ENCODE measurements around the gene TSTD2. TPM values are rescaled to one million over a fixed set of nuclear protein-coding genes. Genes with fewer than 3 reads are reported as not detected.

Gene TSTD2
- total RNA-seq, 2 experiments from 2014 or later, result 23.8 to 26.0 TPM

- TF ChIP-seq CTCF (IDR thresholded peaks at IDR 0.05), result no peak
- no peaks in the 10 kb centered on the region for H3K36me3 ChIP-seq (ENCODE audit: insufficient read depth, low read length)
- peaks cover 30% of the 10 kb centered on the region for H3K27me3 Mint-ChIP-seq
- H3K4me1 ChIP-seq (ENCODE audit: insufficient read depth, low read length), result no peaks in the 10 kb centered on the region
- H3K27me3 ChIP-seq (ENCODE audit: control insufficient read depth in 1 of 2, insufficient read depth in 2 of 2, low read length in 2 of 2), result peaks cover 0 to 4% of the 10 kb centered on the region in 2 experiments
- CTCF ChIA-PET, result no interaction called here
- no peaks in the 10 kb centered on the region for H3K9me3 ChIP-seq (ENCODE audit: control insufficient read depth in 1 of 2, insufficient read depth in 1 of 2, low read length in 2 of 2)
- no peak overlapping the region for H3K27ac Mint-ChIP-seq
- no peak overlapping the region for H3K4me3 ChIP-seq (ENCODE audit: low read length)
- no peak for ATAC-seq (ENCODE audit: poor library complexity)
- H3K9me3 Mint-ChIP-seq, result no peaks in the 10 kb centered on the region
- no peak for DNase-seq
- H3K4me1 Mint-ChIP-seq (ENCODE audit: low read depth), result peaks cover 6% of the 10 kb centered on the region
- POLR2A ChIA-PET, result no interaction called here
- no peaks in the 10 kb centered on the region for H3K36me3 Mint-ChIP-seq (ENCODE audit: low read depth)
- no peak overlapping the region for H3K27ac ChIP-seq (ENCODE audit: low read depth in 1 of 2, low read length in 2 of 2)
- H3K4me3 Mint-ChIP-seq, result no peak overlapping the region
- intact Hi-C loops (cut with DNase I, micrococcal nuclease), result no loop called here
Measured at GRCh38 chr9:97558701-97559101, 74.5 kb downstream of the TSTD2 start.

- no peak overlapping the region for H3K4me3 Mint-ChIP-seq
- ChIA-PET CTCF (no interaction called here), POLR2A (no interaction called here)
Measured at GRCh38 chr9:97557606-97558095, 75.5 kb downstream of the TSTD2 start.

GRCh38 chr9:97556721-97557605 lies 76.2 kb downstream of the TSTD2 start:
- Histone ChIP-seq H3K4me3 (ENCODE audit: low read length) (no peak overlapping the region), H3K27me3 (ENCODE audit: control insufficient read depth in 1 of 2, insufficient read depth in 2 of 2, low read length in 2 of 2) (peaks cover 4% of the 10 kb centered on the region in 2 experiments), H3K4me1 (ENCODE audit: insufficient read depth, low read length) (no peaks in the 10 kb centered on the region), H3K9me3 (ENCODE audit: control insufficient read depth in 1 of 2, insufficient read depth in 1 of 2, low read length in 2 of 2) (no peaks in the 10 kb centered on the region), H3K27ac (ENCODE audit: low read depth in 1 of 2, low read length in 2 of 2) (no peak overlapping the region), H3K36me3 (ENCODE audit: insufficient read depth, low read length) (no peaks in the 10 kb centered on the region)
- CTCF ChIA-PET, result no interaction called here
- no peak for TF ChIP-seq CTCF (IDR thresholded peaks at IDR 0.05)
- peaks cover 6% of the 10 kb centered on the region for H3K4me1 Mint-ChIP-seq (ENCODE audit: low read depth)
- no peak overlapping the region for H3K4me3 Mint-ChIP-seq
- no peak for ATAC-seq (ENCODE audit: poor library complexity)
- H3K27me3 Mint-ChIP-seq, result peaks cover 30% of the 10 kb centered on the region
- intact Hi-C loops (cut with DNase I, micrococcal nuclease), result no loop called here
- POLR2A ChIA-PET, result no interaction called here
- DNase-seq, result no peak
- no peaks in the 10 kb centered on the region for H3K36me3 Mint-ChIP-seq (ENCODE audit: low read depth)
- H3K9me3 Mint-ChIP-seq, result no peaks in the 10 kb centered on the region
- no peak overlapping the region for H3K27ac Mint-ChIP-seq

More at GRCh38 chr9:97557606-97558095, 75.5 kb downstream of the TSTD2 start:
- DNase-seq, result peak in 1 of 14 experiments; percentile 2
- Histone ChIP-seq H3K36me3 (ENCODE audit: insufficient read depth, low read length) (no peaks in the 10 kb centered on the region), H3K27ac (ENCODE audit: low read depth in 1 of 2, low read length in 2 of 2) (no peak overlapping the region), H3K27me3 (ENCODE audit: control insufficient read depth in 1 of 2, insufficient read depth in 2 of 2, low read length in 2 of 2) (peaks cover 4% of the 10 kb centered on the region in 2 experiments), H3K4me1 (ENCODE audit: insufficient read depth, low read length) (no peaks in the 10 kb centered on the region), H3K4me3 (ENCODE audit: low read length) (no peak overlapping the region), H3K9me3 (ENCODE audit: control insufficient read depth in 1 of 2, insufficient read depth in 1 of 2, low read length in 2 of 2) (no peaks in the 10 kb centered on the region)
- intact Hi-C loops (cut with DNase I, micrococcal nuclease), result no loop called here
- no peak overlapping the region for H3K27ac Mint-ChIP-seq
- no peaks in the 10 kb centered on the region for H3K36me3 Mint-ChIP-seq (ENCODE audit: low read depth)
- H3K4me1 Mint-ChIP-seq (ENCODE audit: low read depth), result peaks cover 6% of the 10 kb centered on the region
- H3K9me3 Mint-ChIP-seq, result no peaks in the 10 kb centered on the region
- TF ChIP-seq CTCF (IDR thresholded peaks at IDR 0.05), result no peak
- peaks cover 30% of the 10 kb centered on the region for H3K27me3 Mint-ChIP-seq
- ATAC-seq (ENCODE audit: poor library complexity), result no peak

All from CD4-positive, alpha-beta T cell (primary cell).